ENCODE results near the gene SLC6A19. TPM values are rescaled to one million over a fixed set of nuclear protein-coding genes. Genes with fewer than 3 reads are reported as not detected.

The SLC6A19 gene
- total and polyA plus RNA-seq, 12 donors: under 0.01 TPM; not detected in 11

DNA sequence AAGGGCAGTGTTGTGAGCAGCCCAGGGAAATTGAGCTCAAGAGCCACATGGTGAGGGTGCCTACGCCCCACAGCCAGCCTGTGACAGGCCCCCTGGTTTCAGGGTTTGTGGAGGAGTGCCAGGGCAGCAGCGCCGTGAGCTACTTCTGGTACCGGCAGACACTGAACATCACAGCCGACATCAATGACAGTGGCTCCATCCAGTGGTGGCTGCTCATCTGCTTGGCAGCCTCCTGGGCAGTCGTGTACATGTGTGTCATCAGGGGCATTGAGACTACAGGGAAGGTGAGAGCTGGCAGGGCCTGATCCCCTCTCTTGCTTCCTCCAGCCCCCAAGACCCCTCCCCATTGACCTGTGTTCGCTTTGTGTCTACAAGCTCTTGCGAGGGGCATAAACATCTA is 34.0 kb downstream of the SLC6A19 start:
- Histone ChIP-seq H3K27ac (no peak overlapping the region), H3K9me3 (replicated peaks in 1 of 3) (no peaks in the 10 kb centered on the region), H3K4me1 (replicated peaks in 1 of 2) (no peaks in the 10 kb centered on the region), H3K4me3 (no peak overlapping the region), H3K27me3 (no peaks in the 10 kb centered on the region), H3K36me3 (replicated peaks in 1 of 2) (no peaks in the 10 kb centered on the region)
- TF ChIP-seq, protein P1, sequence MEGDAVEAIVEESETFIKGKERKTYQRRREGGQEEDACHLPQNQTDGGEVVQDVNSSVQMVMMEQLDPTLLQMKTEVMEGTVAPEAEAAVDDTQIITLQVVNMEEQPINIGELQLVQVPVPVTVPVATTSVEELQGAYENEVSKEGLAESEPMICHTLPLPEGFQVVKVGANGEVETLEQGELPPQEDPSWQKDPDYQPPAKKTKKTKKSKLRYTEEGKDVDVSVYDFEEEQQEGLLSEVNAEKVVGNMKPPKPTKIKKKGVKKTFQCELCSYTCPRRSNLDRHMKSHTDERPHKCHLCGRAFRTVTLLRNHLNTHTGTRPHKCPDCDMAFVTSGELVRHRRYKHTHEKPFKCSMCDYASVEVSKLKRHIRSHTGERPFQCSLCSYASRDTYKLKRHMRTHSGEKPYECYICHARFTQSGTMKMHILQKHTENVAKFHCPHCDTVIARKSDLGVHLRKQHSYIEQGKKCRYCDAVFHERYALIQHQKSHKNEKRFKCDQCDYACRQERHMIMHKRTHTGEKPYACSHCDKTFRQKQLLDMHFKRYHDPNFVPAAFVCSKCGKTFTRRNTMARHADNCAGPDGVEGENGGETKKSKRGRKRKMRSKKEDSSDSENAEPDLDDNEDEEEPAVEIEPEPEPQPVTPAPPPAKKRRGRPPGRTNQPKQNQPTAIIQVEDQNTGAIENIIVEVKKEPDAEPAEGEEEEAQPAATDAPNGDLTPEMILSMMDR (IDR thresholded peaks at IDR 0.05): no peak
- TF ChIP-seq POLR2A (IDR thresholded peaks at IDR 0.05): no peak
- 74 to 80% (median 76%) methylated on average over 8 of the region's 8 CpGs for WGBS, 4 donors
- intact Hi-C loops (cut with DNase I): no loop called here
- DNase-seq: no peak

DNA sequence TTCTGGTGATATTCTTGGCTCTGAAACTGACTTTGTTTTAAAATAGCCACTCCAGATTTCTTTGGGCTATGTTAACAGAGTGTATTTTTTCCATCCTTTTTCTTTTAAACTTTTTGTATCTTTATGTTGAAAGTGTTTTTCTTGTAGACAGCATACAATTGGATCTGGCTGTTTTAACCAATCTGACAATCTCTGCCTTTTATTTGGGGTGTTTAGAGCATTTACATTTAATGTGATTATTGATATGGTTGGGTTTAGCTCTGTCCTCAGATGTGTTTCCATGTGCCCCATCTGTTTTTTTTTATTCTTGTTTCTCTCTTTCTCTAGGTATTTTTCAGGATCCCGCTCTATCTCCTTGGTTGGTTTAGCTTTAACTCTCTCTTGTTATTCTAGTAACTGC is 34.4 kb downstream of the SLC6A19 start:
- 97 to 100% (median 99%) methylated on average over 1 of the region's 1 CpG for WGBS, 4 donors
- TF ChIP-seq, protein P1 (IDR thresholded peaks at IDR 0.05): no peak
- no peak for TF ChIP-seq POLR2A (IDR thresholded peaks at IDR 0.05)

DNA sequence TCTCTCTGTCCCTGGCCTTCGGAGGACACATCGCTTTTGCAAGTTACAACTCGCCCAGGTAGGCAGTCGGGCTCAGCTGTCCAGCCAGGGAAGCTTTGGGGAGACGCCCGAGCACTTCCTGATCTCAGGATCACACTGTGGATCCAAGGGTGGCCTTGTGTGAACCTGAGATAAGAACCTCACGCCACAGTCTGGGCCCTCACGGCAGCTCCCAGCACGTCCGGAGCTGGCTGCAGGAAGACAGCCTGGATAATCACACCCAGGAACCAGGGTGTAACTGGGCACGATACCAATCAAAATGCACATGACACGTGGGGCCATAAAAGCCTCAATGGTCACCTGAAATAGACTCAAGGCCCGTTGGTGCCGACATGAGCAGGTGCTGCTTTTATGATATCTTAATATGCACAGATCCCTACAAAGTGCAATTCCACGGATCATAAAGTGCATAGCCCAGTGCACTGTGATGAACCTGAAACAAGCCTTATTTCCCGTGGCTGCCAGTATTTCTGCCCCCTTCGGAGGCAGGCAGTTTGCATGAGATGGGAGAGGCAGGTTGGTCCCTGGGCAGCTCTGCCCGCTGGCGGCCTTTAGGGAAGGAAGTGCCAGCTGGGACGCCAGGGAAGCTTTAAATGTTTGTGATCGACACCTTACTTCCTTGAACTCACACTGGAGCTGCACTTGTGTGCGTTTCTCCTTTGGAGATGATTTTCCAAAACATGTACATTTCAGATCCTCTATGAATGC is 38.3 kb downstream of the SLC6A19 start:
- Histone ChIP-seq H3K27me3 (peaks cover 6% of the 10 kb centered on the region), H3K4me3 (no peak overlapping the region)
- intact Hi-C loops (cut with DNase I): no loop called here

More for the DNA sequence above, 34.4 kb downstream of the SLC6A19 start:
- no peaks in the 10 kb centered on the region for H3K27me3 ChIP-seq
- DNase-seq: no peak
- H3K27ac ChIP-seq: no peak overlapping the region
- H3K36me3 ChIP-seq (replicated peaks in 1 of 2): no peaks in the 10 kb centered on the region
- H3K4me1 ChIP-seq (replicated peaks in 1 of 2): no peaks in the 10 kb centered on the region
- H3K9me3 ChIP-seq (replicated peaks in 1 of 3): no peaks in the 10 kb centered on the region
- intact Hi-C loops (cut with DNase I): no loop called here
- H3K4me3 ChIP-seq: no peak overlapping the region

DNA sequence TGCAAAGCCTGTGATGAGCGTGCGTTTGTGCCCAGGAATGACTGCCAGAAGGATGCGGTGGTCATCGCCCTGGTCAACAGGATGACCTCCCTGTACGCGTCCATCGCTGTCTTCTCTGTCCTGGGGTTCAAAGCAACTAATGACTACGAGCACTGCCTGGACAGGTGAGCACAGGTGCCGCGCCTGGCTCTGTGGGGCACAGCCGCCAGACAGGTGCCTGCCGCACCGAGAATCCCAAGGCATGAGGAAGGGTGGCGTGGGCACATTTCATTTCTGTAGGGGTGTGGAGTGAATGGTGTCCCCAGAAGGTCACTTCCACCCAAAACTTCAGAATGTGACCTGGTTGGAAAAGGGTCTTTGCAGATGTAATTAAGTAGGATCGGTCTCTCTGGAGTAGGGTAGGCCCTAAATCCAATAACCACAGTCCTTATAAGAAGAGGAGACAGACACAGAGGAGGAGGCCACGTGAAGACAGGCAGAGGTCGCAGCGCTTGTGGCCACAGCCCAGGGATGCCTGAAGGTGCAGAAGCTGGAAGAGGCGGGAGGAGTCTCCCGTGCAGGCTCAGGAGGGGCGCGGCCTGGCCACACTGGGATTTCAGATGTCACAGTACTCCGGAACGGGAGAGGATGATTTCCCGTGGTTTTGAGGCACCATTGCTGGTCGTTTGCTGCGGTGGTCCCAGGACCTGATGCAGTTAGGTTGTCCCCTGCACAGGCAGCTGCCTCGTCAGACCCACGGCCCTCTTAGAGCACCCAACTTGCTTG is 39.3 kb downstream of the SLC6A19 start:
- intact Hi-C loops (cut with DNase I): no loop called here
- H3K36me3 ChIP-seq (replicated peaks in 1 of 2): no peaks in the 10 kb centered on the region
- 81 to 89% (median 83%) methylated on average over 25 to 29 of the region's 29 CpGs for WGBS, 4 donors

More for the DNA sequence above, 38.3 kb downstream of the SLC6A19 start:
- Histone ChIP-seq H3K27ac (no peak overlapping the region), H3K36me3 (replicated peaks in 1 of 2) (no peaks in the 10 kb centered on the region), H3K4me1 (replicated peaks in 1 of 2) (no peaks in the 10 kb centered on the region), H3K9me3 (replicated peaks in 1 of 3) (no peaks in the 10 kb centered on the region)
- WGBS, 4 donors: 68 to 81% (median 74%) methylated on average over 17 to 22 of the region's 22 CpGs
- no peak for DNase-seq
- TF ChIP-seq, protein P1 (IDR thresholded peaks at IDR 0.05): no peak
- no peak for TF ChIP-seq POLR2A (IDR thresholded peaks at IDR 0.05)

More for the DNA sequence above, 39.3 kb downstream of the SLC6A19 start:
- Histone ChIP-seq H3K9me3 (replicated peaks in 1 of 3) (no peaks in the 10 kb centered on the region), H3K4me3 (no peak overlapping the region), H3K4me1 (replicated peaks in 1 of 2) (no peaks in the 10 kb centered on the region), H3K27me3 (peaks cover 14% of the 10 kb centered on the region), H3K27ac (no peak overlapping the region)
- TF ChIP-seq, protein P1 (IDR thresholded peaks at IDR 0.05): no peak
- TF ChIP-seq POLR2A (IDR thresholded peaks at IDR 0.05): no peak
- DNase-seq: no peak

All from adrenal gland (tissue), 12 donors.